ENCODE results near the gene ABHD6.
"Not testable (repeated sequence)": the region's sequence is repeated elsewhere in the genome, so short reads cannot be mapped to it uniquely, and the experiment has no call there.

ABHD6 gene

GRCh38 chr3:58222161-58222724 lies 15.3 kb upstream of the ABHD6 start:
- WGBS (ENCODE audit: extremely low coverage, insufficient coverage, insufficient read length): no CpG with 5 or more reads among the region's 8 CpGs
- DNase-seq: peak; percentile 92 to 93
- H2AK5ac ChIP-seq (ENCODE audit: low read length): no peak overlapping the region

GRCh38 chr3:58223855-58224254 lies 13.7 kb upstream of the ABHD6 start:
- no peak overlapping the region for H4K12ac ChIP-seq (ENCODE audit: low read depth, low read length)
- H3K79me2 ChIP-seq (ENCODE audit: control insufficient read depth, insufficient read depth, low read length, poor library complexity): no peaks in the 10 kb centered on the region
- H2BK120ac ChIP-seq (ENCODE audit: insufficient read depth, low read length, poor library complexity): no peak overlapping the region

More at GRCh38 chr3:58222161-58222724, 15.3 kb upstream of the ABHD6 start:
- H3K14ac ChIP-seq (ENCODE audit: low read length): no peak overlapping the region
- H3K9me3 ChIP-seq (ENCODE audit: insufficient read depth, low read depth, low read length): no peaks in the 10 kb centered on the region
- H2BK5ac ChIP-seq (ENCODE audit: low read depth, low read length, poor library complexity): no peak overlapping the region
- no peak overlapping the region for H4K91ac ChIP-seq (ENCODE audit: low read depth, low read length)
- H3K23ac ChIP-seq (ENCODE audit: low read length): no peak overlapping the region
- no peaks in the 10 kb centered on the region for H3K79me1 ChIP-seq (ENCODE audit: low read length)
- H4K8ac ChIP-seq (ENCODE audit: low read depth, low read length): no peak overlapping the region
- H2BK12ac ChIP-seq (ENCODE audit: low read length): no peak overlapping the region
- H2BK120ac ChIP-seq (ENCODE audit: insufficient read depth, low read length, poor library complexity): no peak overlapping the region
- no peaks in the 10 kb centered on the region for H3K79me2 ChIP-seq (ENCODE audit: control insufficient read depth, insufficient read depth, low read length, poor library complexity)
- H3K4me2 ChIP-seq (ENCODE audit: low read length): no peak overlapping the region
- H3K18ac ChIP-seq (ENCODE audit: low read length): no peak overlapping the region
- H3K4me1 ChIP-seq (ENCODE audit: control insufficient read depth in 1 of 2, insufficient read depth in 2 of 2, low read length in 2 of 2): no peaks in the 10 kb centered on the region
- no peaks in the 10 kb centered on the region for H3K27me3 ChIP-seq (ENCODE audit: insufficient read depth, low read length)
- no peak overlapping the region for H3K27ac ChIP-seq (ENCODE audit: low read depth, low read length)
- no peak overlapping the region for H3K4me3 ChIP-seq (ENCODE audit: low read depth, low read length)
- H3K4ac ChIP-seq (ENCODE audit: low read depth, low read length): no peak overlapping the region
- H3K9ac ChIP-seq (ENCODE audit: low read length): no peak overlapping the region
- H2AFZ ChIP-seq (ENCODE audit: insufficient read depth, low read length, poor library complexity): no peak overlapping the region
- H4K12ac ChIP-seq (ENCODE audit: low read depth, low read length): no peak overlapping the region
- no peaks in the 10 kb centered on the region for H3K36me3 ChIP-seq (ENCODE audit: control insufficient read depth in 1 of 2, insufficient read depth in 2 of 2, low read length in 2 of 2)

GRCh38 chr3:58227933-58228332 lies 9.7 kb upstream of the ABHD6 start:
- not testable (repeated sequence) for H2AK5ac ChIP-seq (ENCODE audit: low read length); H3K36me3 ChIP-seq (ENCODE audit: control insufficient read depth in 1 of 2, insufficient read depth in 2 of 2, low read length in 2 of 2); H2BK120ac ChIP-seq (ENCODE audit: insufficient read depth, low read length, poor library complexity); H4K12ac ChIP-seq (ENCODE audit: low read depth, low read length); H3K4ac ChIP-seq (ENCODE audit: low read depth, low read length); H3K14ac ChIP-seq (ENCODE audit: low read length); H3K27ac ChIP-seq (ENCODE audit: low read depth, low read length); H4K8ac ChIP-seq (ENCODE audit: low read depth, low read length); H3K4me1 ChIP-seq (ENCODE audit: control insufficient read depth in 1 of 2, insufficient read depth in 2 of 2, low read length in 2 of 2); H2AFZ ChIP-seq (ENCODE audit: insufficient read depth, low read length, poor library complexity); H2BK12ac ChIP-seq (ENCODE audit: low read length); H3K18ac ChIP-seq (ENCODE audit: low read length); H2BK5ac ChIP-seq (ENCODE audit: low read depth, low read length, poor library complexity); H3K4me2 ChIP-seq (ENCODE audit: low read length); H3K79me2 ChIP-seq (ENCODE audit: control insufficient read depth, insufficient read depth, low read length, poor library complexity); H3K79me1 ChIP-seq (ENCODE audit: low read length); H3K23ac ChIP-seq (ENCODE audit: low read length); H3K27me3 ChIP-seq (ENCODE audit: insufficient read depth, low read length); H4K91ac ChIP-seq (ENCODE audit: low read depth, low read length); H3K9me3 ChIP-seq (ENCODE audit: insufficient read depth, low read depth, low read length); H3K4me3 ChIP-seq (ENCODE audit: low read depth, low read length); H3K9ac ChIP-seq (ENCODE audit: low read length); DNase-seq
- no CpG with 5 or more reads among the region's 3 CpGs for WGBS (ENCODE audit: extremely low coverage, insufficient coverage, insufficient read length)

More at GRCh38 chr3:58223855-58224254, 13.7 kb upstream of the ABHD6 start:
- Histone ChIP-seq H3K4me1 (ENCODE audit: control insufficient read depth in 1 of 2, insufficient read depth in 2 of 2, low read length in 2 of 2) (no peaks in the 10 kb centered on the region), H2AK5ac (ENCODE audit: low read length) (no peak overlapping the region), H3K23ac (ENCODE audit: low read length) (no peak overlapping the region), H4K91ac (ENCODE audit: low read depth, low read length) (no peak overlapping the region), H3K14ac (ENCODE audit: low read length) (no peak overlapping the region), H3K18ac (ENCODE audit: low read length) (no peak overlapping the region), H3K79me1 (ENCODE audit: low read length) (no peaks in the 10 kb centered on the region), H3K36me3 (ENCODE audit: control insufficient read depth in 1 of 2, insufficient read depth in 2 of 2, low read length in 2 of 2) (no peaks in the 10 kb centered on the region), H2BK12ac (ENCODE audit: low read length) (no peak overlapping the region), H3K4ac (ENCODE audit: low read depth, low read length) (no peak overlapping the region), H3K9ac (ENCODE audit: low read length) (no peak overlapping the region), H3K4me3 (ENCODE audit: low read depth, low read length) (no peak overlapping the region), H3K4me2 (ENCODE audit: low read length) (no peak overlapping the region), H2AFZ (ENCODE audit: insufficient read depth, low read length, poor library complexity) (no peak overlapping the region), H3K27ac (ENCODE audit: low read depth, low read length) (no peak overlapping the region), H3K27me3 (ENCODE audit: insufficient read depth, low read length) (no peaks in the 10 kb centered on the region), H4K8ac (ENCODE audit: low read depth, low read length) (no peak overlapping the region), H3K9me3 (ENCODE audit: insufficient read depth, low read depth, low read length) (no peaks in the 10 kb centered on the region), H2BK5ac (ENCODE audit: low read depth, low read length, poor library complexity) (no peak overlapping the region)
- DNase-seq: no peak
- WGBS (ENCODE audit: extremely low coverage, insufficient coverage, insufficient read length): no CpG with 5 or more reads among the region's 4 CpGs

- Histone ChIP-seq H4K12ac (ENCODE audit: low read depth, low read length) (no peak overlapping the region), H3K27ac (ENCODE audit: low read depth, low read length) (no peak overlapping the region), H3K9ac (ENCODE audit: low read length) (no peak overlapping the region), H2BK12ac (ENCODE audit: low read length) (no peak overlapping the region), H3K4ac (ENCODE audit: low read depth, low read length) (no peak overlapping the region), H3K4me1 (ENCODE audit: control insufficient read depth in 1 of 2, insufficient read depth in 2 of 2, low read length in 2 of 2) (no peaks in the 10 kb centered on the region), H4K8ac (ENCODE audit: low read depth, low read length) (no peak overlapping the region), H2AK5ac (ENCODE audit: low read length) (no peak overlapping the region), H2BK5ac (ENCODE audit: low read depth, low read length, poor library complexity) (no peak overlapping the region), H3K23ac (ENCODE audit: low read length) (no peak overlapping the region), H3K79me1 (ENCODE audit: low read length) (no peaks in the 10 kb centered on the region), H3K36me3 (ENCODE audit: control insufficient read depth in 1 of 2, insufficient read depth in 2 of 2, low read length in 2 of 2) (no peaks in the 10 kb centered on the region), H4K91ac (ENCODE audit: low read depth, low read length) (no peak overlapping the region), H3K4me3 (ENCODE audit: low read depth, low read length) (no peak overlapping the region), H3K9me3 (ENCODE audit: insufficient read depth, low read depth, low read length) (peaks cover 1% of the 10 kb centered on the region), H3K18ac (ENCODE audit: low read length) (no peak overlapping the region), H3K27me3 (ENCODE audit: insufficient read depth, low read length) (no peaks in the 10 kb centered on the region), H3K14ac (ENCODE audit: low read length) (no peak overlapping the region), H2AFZ (ENCODE audit: insufficient read depth, low read length, poor library complexity) (no peak overlapping the region), H3K79me2 (ENCODE audit: control insufficient read depth, insufficient read depth, low read length, poor library complexity) (no peaks in the 10 kb centered on the region), H3K4me2 (ENCODE audit: low read length) (no peak overlapping the region), H2BK120ac (ENCODE audit: insufficient read depth, low read length, poor library complexity) (no peak overlapping the region)
- DNase-seq: no peak
- no CpG with 5 or more reads among the region's 1 CpG for WGBS (ENCODE audit: extremely low coverage, insufficient coverage, insufficient read length)
Measured at GRCh38 chr3:58230876-58231552, 6.6 kb upstream of the ABHD6 start.
